GM21576 (cell line): Measurements from ENCODE around the gene TYMP.

Source experiments
- ATAC-seq: cut with Tn5 transposase; IDR thresholded peaks from one replicate; pipeline ENCODE4 v1.9.1; 2021; ENCODE audit warnings: mild to moderate bottlenecking, moderate library complexity; ENCODE audit not compliant: unreplicated experiment

The TYMP gene

DNA sequence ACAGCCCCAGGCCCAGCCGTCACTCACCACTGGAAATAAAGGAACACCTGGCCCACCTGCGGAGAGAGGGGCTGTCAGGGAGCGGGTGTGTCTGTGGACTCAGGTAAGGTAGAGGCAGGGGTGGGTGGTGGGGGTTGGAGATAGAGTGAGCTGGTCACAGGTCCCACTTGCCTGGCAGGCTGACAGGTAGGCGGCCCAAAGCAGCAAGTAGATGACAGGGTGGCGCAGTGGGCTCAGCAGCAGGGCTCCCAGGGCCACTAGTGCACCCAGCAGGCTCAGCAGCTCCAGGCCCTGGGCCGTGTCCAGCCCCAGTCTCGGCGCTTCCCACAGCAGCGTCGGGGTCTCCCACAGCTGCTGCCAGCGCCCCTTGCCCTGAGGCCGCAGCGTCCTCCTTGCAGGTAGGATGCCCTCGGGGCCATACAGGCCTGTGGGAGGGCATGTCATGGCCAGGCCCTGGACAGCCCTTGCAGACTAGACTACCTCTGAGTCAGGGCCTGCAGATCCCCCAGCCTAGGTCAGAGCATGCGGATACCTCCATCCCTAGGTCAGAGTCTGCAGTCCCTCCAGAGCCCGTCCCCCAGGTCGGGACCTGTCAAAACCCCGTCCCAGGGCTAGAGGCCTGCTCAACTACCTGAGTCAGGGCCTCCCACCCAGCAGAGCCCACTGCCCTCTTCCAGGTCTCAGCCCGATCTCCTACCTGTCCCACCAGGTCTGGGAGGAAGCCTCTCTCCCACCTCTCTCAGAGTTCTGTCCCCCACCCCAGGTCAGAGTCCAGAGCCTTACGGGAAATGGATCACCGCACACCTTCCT is 23.0 kb downstream of the TYMP start:
- no peak for ATAC-seq

DNA sequence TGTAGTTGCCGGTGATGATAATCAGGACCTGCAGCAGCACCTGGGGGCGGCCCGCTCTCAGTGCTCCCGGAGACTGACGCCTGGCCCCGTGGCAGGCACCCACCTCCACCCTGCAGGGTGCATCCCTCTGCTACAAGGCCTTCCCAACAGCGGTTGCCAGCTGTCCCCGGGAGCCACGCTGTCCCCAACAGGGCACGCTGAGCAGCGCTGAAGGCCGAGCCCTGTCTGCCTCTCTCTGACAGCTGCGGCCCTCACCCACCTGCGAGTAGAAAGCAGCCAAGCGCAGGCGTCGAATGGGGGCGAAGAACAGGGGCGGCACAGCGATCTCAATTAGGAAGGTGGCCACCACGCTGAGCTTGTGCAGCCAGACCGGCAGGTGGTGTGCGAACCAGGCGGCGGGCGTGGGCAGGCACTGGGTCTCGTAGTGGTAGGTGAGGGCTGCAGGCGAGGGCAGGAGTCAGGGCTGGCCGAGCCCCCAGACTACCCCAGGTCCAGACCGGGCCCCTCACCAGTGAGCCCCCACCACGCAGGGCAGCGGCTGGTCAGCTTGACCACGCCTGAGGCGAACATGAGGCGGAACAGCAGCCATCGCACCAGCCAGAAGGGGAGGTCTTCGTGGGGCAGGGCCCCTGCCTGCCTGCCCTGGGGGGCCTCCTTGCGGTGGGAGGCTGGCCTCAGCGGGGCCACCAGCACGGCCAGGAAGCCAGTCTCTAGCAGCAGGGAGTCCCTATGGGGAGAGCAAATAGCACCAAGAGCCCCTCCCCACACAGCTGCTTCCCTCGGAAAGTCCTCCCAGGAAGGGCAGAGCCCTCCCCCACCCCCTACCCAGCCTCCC is 23.8 kb downstream of the TYMP start:
- no peak for ATAC-seq

DNA sequence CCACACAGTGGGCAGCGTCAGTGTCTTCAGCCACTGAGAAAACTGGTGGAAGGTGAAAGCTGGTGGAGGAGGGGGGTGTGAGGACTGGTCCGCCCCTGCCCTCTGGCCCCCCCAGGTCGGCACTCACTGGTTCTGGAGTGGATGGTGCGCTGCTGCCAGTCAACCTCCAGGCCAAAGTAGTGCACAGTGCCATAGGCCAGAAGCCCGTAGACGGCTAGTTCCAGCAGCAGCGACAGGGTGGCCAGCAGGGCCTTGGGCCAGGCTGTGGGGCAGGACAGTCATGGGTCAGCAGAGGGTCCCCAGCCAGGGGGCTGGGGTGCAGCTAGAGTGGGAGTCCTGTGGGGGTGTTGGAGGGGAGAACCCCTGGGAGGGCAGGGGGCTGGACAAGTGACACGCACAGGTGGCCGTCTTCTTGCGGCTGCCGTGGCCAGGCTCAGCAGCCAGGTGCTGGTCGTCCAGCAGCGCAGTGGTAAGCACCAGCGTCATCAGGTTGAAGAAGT is 24.5 kb downstream of the TYMP start:
- ATAC-seq = no peak

DNA sequence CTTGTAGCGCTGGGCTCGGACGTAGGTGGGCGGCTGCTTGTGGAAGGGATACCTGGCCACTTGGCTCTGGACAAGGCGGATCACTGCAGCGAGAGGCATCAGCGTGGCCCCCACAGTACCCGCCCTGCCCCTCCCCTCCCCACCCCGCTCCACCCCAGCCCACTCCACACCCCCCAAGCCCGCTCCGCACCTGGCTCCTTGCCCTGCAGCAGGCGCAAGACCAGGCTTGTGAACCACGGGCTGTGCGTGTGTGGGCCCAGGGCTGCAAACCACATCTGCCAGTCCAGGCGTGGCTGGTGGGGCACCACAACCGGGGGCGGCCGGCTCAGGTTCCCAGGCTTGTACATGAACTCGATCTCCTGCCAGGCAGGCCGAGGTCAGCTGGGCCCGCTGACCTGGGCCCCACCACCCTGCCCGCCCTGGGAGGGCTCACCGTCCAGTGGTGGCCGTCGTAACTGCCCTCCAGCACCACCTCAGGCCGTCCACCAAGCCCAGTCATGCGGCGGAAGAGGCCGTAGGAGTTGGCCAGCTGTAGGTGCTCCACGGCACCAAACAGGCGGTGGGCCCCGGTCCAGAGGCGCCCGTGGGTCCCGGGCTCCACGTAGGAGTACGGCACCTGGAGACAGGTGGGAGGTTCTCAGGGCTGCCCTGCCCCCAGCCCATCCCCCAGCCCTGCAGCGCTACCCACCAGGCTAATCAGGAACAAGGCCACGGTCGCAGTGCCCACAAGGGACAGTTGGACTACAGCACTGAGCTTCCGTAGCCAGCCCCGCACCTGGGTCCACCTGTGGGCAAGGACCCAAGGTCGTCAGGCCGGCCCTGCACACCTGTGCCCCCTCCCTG is 25.2 kb downstream of the TYMP start:
- no peak for ATAC-seq

DNA sequence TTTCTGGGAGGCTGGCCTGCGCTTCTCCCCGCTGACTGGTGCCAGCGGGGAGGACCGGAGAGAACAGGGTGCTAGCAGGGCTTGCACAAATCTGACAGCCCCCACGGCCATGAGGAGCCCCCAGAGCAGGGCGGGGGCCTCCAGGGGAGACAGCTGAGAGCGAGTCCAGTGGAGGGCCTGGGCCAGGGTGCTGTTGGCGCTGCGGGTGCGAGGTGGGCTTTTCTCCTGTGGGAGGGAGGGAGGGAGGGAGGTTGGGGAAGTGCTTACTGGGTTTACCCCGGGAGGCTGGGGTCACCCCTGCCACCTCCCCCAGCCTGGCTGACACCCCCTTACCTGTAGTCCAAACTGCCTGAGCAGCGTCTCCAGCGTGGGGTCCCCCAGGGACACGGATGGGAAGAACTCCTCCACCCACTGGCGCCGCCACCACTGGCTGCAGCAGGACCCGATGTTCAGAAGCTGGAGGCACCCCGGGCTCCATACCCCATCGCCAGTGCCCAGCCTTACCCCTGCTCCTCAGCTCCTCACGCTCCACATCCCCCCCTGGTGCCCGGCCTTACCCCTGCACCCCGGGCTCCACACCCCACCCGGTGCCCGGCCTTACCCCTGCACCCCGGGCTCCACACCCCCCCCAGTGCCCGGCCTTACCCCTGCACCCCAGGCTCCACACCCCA is 26.2 kb downstream of the TYMP start:
- no peak for ATAC-seq

DNA sequence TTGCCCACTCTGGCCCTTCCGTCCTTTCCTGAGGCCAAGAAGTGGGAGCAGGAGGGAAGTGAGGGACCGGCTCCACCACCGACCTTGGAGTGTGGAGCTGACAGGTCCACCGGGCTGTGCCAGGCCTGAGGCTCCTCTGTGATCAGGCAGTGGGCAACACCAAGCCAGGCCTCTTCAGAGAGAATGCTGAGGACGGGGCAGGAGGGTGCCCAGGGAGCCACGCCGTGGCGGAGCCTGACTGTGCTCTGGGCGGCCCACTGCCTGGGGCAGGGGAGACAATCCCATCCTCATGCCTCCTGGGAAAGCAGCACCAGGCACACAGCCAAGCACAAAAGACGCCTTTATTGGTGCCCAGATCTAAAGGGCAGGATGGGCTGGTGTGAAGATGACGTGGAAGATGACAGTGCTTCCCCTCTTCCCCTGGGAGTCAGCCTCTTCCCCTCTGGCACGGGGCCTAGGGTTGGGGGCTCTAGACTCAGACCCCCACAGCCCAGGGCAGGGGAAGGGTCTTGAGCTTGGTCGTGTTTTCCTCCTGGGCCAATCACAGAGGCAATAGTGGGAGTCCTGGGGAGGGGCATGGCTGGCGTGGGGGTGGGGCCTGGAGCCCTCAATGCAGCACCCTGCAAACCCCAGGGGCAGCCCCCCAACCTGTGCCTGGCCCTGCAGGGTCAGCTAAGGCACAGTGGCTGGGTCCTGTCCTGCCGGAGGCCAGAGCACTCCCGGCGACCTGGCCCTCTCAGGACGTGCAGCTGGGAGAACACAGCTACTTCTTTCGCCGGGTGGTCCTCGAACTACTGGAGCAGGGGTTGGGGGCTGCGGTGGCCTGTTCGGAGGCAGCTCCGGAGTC is 27.0 kb downstream of the TYMP start:
- ATAC-seq = no peak

DNA sequence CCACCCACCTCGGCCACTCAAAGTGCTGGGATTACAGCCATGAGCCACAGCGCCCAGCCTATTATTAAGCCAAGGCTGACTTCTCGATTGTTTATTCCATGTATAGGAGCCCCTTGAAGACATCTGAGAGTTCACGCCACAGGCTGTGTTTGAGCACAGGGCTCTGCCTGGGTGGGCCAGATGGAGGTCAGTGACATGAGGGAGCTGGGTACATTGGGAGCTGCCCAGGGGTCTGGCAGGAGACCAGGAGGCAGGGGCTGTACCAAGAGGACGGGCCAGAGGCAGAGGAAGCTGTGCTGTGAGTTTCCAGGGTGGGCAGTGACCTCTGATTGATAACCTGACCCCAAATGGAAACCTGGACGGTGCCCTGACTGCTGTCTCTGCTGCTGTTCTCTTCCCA is 27.7 kb downstream of the TYMP start:
- ATAC-seq = no peak

DNA sequence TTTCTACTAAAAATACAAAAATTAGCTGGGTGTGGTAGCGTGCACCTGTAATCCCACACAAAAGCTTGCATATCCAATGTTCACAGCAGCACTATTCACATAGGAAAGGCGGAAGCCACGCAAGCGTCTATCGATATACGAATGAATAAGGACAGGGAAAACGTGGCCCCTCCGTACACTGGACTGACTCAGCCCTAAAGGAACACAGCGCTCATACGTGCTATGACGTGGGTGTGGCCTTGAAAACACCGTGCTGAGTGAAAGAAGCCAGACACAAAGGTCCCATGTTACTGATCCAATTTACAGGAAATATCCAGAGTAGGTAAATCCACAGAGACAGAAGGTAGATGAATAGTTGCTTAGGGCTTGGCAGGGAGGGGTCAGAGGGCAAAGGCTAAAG is 29.4 kb downstream of the TYMP start:
- ATAC-seq = no peak

DNA sequence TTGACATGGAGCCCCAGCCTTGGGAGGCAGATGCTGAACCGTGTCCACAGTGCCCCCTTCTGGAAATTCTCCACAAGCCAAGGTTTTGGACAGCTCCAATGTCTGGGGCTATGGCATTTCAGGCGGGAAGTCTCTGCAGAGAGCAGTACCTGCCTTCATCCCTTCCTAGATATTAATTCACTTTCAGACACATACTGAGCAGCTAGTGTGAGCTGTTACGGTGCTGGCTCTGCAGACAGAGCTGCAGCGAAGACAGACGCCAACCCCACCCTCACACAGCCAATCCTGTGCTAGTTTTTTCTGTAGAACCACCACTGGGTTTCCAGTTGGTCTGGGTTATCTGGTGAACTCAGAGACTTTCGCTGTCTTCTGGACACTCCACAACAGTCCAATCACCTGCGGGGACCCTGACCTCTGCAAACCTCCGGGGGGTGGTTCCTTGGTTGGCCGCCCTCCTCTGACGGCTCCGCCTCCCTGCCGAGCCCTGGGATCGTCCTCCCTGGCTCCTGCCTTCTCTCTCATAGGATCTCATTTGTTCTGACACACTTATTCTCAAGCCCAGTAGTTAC is 31.4 kb downstream of the TYMP start:
- no peak for ATAC-seq

DNA sequence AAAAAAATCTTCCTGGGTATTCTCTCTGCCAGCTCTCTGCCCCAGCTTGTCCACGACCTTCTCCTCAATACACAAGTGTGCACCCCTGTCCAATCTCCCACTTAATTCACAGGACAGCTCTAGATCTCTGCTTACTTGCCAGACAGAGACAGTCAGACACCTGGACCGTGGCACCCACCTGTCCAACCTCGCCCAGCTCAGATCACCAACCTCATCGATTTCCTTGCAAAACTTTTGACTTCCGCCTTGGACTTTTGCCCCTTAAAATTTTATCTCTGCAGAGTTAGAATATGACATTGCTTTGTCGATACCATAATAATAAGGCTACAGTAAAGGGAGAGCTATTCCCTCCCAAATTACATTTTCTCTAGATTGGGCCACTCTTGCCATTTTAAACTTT is 32.7 kb downstream of the TYMP start:
- no peak for ATAC-seq

DNA sequence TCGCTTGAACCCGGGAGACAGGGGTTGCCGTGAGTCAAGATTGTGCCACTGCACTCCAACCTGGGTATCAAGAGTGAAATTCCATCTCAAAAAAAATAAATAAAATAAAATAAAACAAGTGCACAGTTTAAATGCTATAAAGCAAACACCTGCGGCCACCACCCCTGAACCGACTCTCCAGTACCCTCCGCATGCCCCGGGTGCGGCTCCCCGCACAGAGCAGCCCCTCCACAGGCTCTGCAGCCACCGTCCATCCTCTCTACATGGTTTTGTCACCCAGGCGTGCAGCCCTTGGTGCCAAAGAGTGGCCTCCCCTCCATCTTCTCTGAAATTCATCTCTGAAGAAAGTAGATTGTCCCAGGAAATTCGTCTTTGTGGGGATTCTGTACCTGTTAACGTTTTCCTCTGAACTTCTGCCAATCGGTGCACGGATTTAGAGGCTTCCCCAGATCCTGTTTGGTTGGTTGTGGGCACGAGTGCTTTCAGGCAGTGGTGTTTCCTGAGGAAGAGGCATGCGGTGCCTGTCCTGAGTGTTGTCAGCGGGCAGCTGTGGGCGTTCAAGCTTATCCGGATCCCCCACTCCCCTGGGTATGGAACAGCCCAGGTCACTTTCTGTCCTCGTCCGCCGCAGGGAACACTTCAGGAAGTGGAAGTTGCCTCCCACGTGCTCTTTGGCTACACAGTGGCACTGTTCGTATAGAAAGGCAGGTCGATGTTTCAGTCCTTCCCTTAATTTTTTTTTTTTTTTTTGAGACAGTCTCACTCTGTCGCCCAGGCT is 39.1 kb downstream of the TYMP start:
- ATAC-seq = no peak

DNA sequence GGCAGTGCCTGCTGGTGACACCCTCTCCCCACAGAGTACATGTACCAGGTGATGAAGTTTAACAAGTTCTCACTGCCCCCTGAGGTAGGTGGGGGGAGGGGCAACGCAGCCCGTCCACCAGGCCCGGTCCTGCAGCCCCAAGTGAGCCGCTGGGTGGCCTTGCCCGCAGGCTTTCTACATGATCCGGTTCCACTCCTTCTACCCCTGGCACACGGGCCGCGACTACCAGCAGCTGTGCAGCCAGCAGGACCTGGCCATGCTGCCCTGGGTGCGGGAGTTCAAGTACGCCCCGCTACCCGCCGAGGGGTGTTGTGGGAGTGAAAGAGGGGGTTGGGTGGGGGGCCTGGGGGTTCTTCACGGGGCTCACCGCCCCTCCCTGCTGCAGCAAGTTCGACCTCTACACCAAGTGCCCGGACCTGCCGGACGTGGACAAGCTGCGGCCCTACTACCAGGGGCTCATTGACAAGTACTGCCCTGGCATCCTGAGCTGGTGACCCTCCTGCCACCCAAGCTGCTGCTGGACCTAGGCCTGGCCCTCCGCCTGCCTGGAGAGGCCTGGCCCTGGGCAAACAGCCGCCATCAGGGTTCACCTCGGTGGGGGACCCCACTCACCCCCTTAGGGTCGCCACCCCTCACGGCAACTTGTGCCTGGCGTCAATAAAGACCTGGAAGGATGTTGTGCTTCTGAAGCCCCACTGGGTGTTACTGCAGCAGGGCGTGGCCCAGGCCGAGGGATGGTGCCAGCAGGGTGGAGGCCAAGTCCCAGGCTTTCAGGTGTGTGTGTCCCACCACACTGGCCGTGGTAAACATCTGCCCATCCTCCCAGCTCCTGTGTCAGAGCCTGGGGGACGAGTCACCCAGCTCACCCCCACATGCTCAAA is 40.2 kb downstream of the TYMP start:
- no peak for ATAC-seq

DNA sequence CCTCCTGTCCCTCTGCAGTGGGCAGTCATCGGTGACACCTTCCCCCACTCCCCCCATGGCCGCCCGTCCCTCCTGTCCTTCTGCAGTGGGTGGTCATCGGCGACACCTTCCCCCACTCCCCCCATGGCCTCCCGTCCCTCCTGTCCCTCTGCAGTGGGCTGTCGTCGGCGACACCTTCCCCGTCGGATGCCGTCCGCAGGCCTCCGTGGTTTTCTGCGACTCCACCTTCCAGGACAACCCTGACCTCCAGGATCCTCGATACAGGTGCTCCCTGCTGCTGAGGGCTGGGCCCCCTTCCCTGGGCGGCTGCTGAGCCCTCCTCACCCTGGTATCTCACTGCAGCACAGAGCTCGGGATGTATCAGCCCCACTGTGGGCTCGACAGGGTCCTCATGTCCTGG is 40.9 kb downstream of the TYMP start:
- ATAC-seq = no peak

DNA sequence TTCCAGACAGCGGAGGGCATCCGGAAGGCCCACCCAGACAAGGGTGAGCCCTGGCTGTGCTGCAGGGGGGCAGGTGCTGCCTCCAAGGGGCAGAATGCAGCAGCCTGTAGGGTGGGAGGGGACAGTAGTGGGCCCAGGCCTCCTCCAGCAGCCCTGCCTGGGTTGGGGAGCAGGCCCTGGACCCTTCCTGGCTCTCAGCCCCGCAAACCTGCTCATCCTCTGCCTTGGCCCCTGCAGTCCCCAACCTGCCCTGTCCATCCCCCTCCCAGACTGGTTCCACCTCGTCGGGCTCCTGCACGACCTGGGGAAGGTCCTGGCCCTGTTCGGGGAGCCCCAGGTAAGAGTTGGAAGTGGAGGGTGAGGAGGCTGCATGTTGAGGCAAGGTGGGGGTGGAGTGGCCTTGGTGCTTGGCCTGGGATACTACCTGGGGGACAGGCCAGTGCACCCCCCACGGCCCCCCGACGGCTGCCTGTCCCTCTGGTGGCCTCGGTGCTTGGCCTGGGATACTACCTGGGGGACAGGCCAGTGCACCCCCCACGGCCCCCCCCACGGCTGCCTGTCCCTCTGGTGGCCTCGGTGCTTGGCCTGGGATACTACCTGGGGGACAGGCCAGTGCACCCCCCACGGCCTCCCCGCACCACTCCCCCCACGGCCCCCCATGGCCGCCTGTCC is 41.7 kb downstream of the TYMP start:
- no peak for ATAC-seq

DNA sequence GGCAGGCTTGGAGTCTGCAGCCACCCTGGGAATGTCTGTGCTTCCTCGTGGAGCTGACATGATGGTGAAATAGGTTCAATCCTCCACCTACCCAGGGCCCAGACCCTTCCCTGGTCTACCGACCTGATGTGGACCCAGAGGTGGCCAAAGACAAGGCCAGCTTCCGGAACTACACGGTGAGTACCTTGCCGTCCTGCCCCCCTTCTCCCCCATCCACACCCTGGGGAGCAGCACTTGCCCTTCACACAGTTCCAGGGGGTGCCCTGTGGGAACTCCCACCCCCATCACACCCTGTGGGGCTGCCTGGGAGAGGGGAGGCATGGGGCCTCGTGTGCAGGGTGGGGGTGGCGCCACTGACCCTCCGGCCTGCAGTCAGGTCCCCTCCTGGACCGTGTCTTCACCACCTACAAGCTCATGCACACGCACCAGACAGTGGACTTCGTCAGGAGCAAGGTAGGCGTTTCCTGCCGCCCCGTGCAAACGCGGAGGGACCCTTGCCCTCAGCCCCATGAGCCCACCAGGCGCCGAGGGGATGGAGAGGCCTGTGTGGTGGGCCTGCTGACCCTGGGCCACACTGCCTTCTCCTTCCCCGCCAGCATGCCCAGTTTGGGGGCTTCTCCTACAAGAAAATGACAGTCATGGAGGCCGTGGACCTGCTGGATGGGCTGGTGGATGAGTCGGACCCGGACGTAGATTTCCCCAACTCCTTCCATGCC is 42.4 kb downstream of the TYMP start:
- no peak for ATAC-seq

DNA sequence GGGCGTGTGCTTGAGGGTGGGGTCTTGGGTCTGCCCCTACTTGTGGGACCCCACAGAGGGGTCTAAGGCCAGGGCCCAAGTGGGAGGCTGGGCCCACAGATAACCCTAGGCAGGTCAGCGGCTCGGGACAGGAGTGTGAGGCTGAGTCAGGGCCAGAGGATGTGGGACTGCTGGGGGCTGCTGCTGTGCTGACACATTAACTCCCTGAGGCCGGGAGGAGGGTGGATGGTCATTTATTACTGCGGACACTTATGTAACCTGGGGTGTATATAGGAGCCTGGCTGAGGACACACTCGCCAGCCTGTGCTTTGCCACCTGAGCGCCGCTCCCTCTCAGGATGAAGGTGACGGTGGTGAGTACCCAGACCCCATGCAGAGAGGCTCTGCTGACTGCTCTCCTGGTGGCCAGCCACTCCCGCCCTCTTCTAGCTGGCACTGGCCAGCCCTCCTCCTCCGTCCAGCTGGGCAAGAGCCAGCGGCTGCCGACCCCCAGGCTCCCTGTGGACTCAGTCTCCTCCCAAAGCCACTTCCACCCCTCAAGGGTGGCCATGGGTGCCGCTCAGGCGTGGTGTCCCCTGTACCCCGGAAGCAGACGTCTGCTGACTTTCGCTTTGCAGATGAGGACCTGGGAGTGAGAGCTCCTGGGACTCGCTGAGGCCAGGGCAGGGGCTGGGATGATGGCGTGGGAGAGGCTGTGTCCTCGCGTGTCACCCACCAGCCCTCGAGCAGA is 43.1 kb downstream of the TYMP start, which contains the start of gene MIOX:
Gene MIOX (plus strand): TSS at position 299 of the 729 bp plus-strand sequence. CDS start 39 bp downstream, at position 338.
- no peak for ATAC-seq
